Tracheal epithelial cell (primary cell): ENCODE results near the gene SPATA21. TPM values are rescaled to one million over a fixed set of nuclear protein-coding genes. Genes with fewer than 3 reads are reported as not detected.

ENCODE experiments used
- total RNA-seq: library from RNA; depleted of rRNA; stranded (reverse); fragments of >200 nt; gene quantifications from 2 replicates; pipeline ENCODE4 v1.2.1, GENCODE V29; 2014

The SPATA21 gene, protein sequence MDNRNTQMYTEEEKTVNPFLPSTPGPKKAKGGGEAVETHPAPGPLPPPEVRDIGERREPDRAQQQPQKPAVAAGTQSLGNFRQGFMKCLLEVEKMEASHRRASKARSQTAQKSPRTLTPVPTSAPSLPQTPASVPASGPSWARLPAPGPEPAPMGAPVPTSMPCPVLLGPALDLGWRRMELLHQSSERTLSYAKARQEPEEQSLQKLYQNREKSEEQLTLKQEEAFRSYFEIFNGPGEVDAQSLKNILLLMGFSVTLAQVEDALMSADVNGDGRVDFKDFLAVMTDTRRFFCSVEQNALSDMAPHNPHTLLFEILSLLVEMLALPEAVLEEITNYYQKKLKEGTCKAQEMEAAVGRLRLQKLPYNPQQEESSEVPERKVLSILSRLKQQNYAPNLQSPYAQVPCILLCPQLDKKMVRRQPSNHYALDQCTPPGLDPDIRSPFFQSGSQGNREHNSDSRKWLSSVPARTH
- not detected in 2 replicates for total RNA-seq

GRCh38 chr1:16436946-16437474 is at the start of gene SPATA21:
Gene SPATA21, minus strand, starts transcription at chr1:16437424. Its CDS starts 6,053 bp downstream, at chr1:16431371.

GRCh38 chr1:16440470-16441281 is 3.5 kb upstream of the SPATA21 start, which contains the start of gene NECAP2:
Gene NECAP2, plus strand, starts transcription at chr1:16440724. Its CDS starts 38 bp downstream, at chr1:16440762.

DNA sequence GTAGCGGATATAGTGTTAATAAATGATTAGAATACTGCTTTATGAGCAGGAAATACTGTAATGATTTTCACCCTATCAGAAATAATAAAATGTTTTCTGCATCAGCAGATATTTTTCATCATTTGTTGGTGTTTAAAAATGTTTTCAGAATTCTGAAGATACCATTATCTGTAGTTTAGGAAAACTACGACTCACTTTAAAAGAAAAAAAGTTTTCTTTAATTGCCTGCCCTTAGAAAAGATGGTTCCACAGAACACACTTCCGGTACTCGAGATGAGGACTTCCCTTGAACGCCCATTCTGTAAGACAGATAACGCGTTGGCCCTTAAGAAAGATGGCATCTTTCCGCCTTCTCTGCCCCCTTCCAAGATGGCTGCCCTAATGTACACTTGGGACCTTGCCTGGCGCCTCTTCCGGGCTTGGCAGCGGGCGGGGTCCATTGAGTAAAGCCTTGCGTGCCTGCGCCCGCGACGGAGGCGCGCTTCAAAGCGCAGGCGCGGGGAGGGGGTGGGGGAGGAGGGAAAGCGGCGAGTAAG is 70.4 kb downstream of the SPATA21 start, which contains the start of gene SZRD1:
SZRD1 (plus strand) TSS at position 521 of the 536 bp plus-strand sequence. CDS start 16 bp downstream, outside the sequence.

DNA sequence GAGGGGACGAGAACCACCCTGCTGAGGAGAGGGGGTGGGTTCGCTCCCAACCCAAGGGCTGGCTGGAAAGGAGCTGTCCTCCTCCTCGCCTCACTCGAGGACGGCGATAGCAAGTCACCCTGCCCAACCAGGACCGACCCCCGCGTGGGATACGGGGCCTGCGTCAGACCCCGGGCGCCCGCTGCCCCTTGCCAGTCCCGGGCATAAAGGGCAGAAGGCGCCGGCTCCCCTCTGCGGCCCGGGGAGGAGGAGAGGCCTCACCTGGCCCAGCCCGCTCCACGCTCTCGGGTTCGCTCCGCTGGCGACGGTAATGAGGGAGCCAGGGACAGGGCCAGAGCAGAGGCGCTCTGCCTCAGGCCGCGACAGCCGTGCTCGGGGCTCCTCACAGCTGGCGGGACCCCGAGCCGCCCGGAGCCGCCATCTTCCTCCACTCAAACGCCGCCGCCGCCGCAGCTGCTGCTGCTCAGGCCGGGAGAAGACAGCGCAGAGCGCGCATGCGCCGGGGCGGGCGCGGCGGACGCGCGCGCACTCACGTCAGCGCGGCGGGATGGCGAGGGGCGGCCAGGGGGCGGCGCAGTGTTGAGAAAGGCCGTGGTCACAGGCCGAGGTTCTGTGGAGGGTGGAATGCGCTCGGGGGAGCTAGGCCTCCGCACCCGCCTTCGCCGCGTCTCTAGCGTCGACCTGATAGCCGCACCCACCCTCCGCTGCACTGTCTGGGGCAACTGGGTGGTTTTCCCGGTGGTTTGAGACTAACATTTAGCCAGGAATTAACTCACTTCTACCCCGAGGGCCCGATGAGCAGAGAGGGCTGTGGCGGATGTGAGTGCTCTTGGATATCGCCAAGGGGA is 85.0 kb downstream of the SPATA21 start, which contains the start of gene FBXO42:
FBXO42 (minus strand) TSS at position 487 of the 848 bp plus-strand sequence. CDS start 37,062 bp downstream, outside the sequence.

Other genes starting within 250 kb of the SPATA21 start
- 2.1 and 5.1 TPM in 2 replicates for gene ARHGEF19, start 224.8 kb downstream of the SPATA21 start, total RNA-seq
- 5.1 and 6.4 TPM in 2 replicates for gene CPLANE2, start 200.2 kb downstream of the SPATA21 start, total RNA-seq
- 11.5 and 15.2 TPM in 2 replicates for gene FBXO42, start 84.9 kb downstream of the SPATA21 start, total RNA-seq
- 15.9 and 18.8 TPM in 2 replicates for gene SZRD1, start 70.2 kb downstream of the SPATA21 start, total RNA-seq
- 62.7 and 181 TPM in 2 replicates for gene NECAP2, start 3.3 kb upstream of the SPATA21 start, total RNA-seq
- gene RNU1-1, start 76.9 kb upstream of the SPATA21 start, total RNA-seq = under 0.01 TPM in 2 replicates
- gene NBPF1, start 176.1 kb upstream of the SPATA21 start, total RNA-seq = 11.8 and 26.6 TPM in 2 replicates
- under 0.01 TPM in 2 replicates for gene RNU1-3, start 229.5 kb upstream of the SPATA21 start, total RNA-seq